ENCODE results near the gene SORCS2.

Gene SORCS2

GRCh38 chr4:7275067-7275466 is 82.7 kb downstream of the SORCS2 start:
- DNase-seq, result no peak

- DNase-seq, result no peak
Measured at GRCh38 chr4:7275490-7276154, 83.3 kb downstream of the SORCS2 start.

DNA sequence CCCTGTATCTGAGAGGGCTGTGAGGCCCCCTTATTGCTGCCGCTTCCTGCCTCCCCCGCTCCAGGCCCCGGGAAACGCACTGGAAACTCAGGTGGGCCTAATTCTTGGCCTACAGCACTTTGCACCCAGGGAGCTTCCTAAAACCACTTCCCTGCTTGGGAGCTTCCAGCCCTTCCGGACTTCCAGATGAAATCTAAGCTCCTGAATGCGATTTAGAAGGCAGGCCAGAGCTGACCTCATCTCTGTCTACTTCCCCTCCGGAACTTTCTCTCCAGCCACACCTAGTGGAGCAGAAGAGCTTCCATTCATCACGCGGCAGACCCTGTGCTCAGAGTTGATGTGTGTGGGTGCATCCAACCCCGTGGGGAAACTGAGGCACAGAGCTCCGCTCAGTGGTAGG is 84.2 kb downstream of the SORCS2 start:
- no peak for DNase-seq

DNA sequence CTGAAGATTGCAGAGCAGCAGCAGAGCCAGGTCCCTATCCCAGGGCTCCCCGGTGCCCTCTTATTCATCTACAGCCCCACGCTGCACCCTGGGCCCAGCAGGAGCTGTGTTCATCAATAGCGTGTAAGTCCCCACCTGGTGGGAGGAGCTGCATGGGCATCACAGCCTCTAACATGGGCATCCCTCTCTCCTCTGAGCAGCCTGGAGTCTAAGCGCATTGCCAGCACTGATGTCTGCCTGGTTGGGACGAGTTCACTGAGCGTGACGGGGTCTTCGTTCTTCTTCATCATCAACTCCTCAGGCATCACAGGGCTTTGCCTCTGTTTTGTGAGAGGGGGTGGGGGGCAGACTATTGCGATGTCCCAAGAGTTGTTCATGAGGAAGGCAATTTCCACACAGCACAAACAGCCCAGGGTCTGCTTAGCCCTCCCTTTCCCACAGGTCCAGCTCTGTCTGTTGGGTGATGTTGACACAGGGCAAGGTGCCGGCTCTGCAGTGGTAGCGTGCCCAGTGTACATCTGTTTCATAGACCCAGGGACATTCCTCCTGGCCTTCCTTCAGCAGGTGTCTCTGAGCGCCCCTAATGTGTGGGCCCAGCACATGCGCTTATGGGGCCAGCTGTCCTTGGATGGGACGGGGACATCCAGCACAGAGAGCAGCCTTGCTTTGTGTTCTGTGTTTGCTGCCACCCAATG is 85.9 kb downstream of the SORCS2 start:
- DNase-seq, result no peak

DNA sequence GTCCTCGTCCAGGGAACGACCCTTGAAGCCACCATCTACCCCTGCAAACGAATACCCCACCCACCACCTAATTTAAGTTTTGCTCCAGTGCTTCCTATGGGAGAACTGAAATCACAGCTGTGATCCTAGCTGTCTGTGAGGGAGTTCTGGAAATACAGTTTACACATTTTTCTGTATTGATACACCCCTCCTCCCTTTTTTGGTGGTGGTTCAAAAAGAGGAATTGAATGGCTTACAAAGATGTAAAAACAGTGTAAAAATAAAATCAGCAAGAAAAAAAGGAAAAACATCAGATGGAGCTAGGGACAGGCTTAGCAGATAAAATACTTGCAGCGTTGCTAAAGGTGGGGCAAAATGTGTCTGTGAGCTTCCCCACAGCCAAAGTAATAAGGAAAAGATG is 86.6 kb downstream of the SORCS2 start:
- no peak for DNase-seq

DNA sequence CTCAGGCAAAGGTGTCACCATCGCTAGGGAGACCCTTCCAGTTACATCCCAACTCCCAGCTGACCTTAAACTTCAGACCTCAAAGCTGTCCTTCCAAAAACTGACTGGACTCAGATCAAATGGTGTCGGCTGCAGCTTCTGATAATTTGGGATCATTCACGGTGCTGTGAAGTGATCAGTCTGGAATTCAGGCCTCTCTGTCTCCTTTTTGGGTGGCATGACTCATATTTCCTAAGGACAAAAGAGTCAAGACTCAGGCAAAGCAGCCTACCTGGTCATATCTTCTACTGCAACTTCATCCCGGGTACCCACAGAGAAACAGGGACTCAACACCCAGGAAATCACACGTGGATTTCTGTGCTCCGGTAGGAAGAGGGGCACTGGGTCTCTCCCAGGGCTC is 87.6 kb downstream of the SORCS2 start:
- DNase-seq, result no peak

DNA sequence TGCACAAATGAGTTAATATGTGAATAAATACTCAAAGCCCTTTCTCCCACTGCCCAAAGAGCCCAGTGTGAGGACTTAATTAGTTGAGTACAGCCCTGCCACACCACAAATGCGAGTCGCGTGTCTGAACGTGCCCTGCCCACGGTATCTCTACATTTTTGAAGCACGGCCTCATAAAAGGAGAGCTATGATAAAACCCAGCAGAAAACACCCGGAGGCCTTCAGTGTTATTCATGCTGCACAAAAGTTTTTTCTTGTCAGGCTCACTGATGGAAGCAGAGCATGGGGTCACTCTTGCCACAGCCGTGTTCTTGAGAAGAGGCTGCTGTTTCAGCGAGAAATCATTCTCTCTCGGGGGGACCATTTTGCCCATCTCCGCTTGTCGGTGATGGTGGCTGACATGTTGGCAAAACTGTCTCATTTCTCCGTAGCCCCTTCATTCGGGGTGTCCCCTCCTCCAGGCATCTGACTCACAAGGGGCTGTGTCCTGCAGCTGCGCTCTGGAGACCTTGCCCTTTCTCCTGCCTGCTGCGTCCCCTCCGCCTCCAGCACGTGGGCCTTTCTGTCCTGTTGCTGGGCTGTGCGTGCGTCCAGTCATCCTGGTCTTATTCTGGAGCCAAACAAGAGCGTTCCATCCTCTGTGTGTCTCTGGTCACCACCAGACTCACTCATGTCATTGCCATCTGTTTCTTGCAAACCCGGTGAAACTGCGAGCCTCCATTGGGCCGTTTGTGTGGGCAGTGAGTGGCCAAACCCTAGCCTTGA is 88.8 kb downstream of the SORCS2 start:
- no peak for DNase-seq

DNA sequence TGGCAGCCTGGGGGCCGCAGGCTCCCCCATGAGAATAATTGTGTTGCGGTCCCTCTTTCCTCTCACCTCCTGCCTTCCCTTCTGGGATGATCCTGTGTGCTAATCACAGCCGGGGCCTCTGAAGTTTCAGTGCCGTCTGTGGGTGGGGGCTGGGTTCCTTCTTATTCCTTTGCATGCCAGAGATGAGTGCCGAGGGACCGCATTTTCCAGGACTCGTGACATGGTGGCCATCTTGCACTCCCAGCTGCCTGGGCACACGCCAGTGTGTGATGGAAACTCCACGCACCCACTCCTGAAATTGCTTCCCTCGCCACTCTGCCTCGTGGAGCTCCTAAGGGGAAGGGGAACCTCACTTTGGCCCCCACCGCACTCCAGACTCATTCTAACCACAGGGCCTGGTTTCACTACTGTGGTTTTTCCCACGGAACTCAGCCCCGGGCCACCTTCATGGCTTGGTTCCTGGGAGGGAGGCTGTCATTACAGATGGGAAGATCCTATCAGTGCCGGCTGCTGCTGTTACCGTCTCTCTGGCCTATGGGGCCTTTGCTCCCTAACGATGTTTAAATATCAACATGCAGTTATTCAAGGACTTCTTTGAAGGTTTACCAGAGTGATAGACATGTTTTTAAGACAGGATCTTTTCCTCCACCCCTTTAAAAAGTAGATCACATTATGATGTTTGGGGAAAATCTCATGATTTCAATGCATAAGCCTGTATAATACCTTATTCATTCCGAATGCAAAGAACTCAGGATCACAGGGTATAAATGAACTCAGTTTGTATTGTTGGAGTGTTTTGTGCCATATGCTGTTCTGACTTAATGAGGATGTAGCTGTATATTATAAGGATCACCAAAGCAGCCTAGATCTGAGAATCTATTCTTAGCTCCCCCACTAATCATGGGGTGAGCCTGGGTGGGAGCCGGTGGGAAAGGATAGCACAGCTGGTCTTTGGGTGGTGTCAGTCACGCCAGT is 89.6 kb downstream of the SORCS2 start:
- no peak for DNase-seq

DNA sequence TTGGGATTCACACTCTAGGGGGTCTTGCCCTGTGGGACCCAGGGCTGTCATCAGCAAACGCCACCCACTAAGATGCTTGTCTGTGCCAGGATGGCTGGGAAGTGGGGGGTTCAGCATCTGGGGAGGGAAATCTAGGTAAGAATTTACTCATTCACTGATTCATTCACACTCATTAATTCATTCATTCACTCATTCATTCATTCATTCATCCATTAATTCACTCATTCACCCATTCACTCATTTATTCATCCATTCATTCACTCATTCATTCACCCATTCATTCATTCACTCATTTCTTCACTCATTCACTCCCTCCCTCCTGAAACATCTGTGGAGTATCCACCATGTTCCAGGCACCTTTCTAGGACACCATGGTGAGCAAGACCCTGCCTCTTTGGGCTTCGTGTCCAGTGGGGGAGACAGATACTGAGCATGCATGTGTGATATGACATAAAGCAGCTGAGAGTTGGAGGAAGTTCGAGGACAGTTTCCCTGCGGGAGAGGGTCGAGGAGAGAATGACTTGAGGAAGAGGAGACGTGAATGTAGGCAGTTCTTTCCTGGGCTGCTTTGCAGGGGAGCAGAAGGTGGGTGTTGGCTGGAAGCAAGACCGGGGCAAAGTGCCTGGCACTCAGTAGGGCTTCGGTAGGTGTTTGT is 90.6 kb downstream of the SORCS2 start:
- no peak for DNase-seq

- DNase-seq, result no peak
Measured at GRCh38 chr4:7285244-7286094, 93.1 kb downstream of the SORCS2 start.

- DNase-seq, result no peak
Measured at GRCh38 chr4:7286170-7286569, 93.8 kb downstream of the SORCS2 start.

- no peak for DNase-seq
Measured at GRCh38 chr4:7286798-7287197, 94.5 kb downstream of the SORCS2 start.

GRCh38 chr4:7287274-7287917 is 95.1 kb downstream of the SORCS2 start:
- DNase-seq, result no peak

GRCh38 chr4:7287918-7288280 is 95.6 kb downstream of the SORCS2 start:
- no peak for DNase-seq

DNA sequence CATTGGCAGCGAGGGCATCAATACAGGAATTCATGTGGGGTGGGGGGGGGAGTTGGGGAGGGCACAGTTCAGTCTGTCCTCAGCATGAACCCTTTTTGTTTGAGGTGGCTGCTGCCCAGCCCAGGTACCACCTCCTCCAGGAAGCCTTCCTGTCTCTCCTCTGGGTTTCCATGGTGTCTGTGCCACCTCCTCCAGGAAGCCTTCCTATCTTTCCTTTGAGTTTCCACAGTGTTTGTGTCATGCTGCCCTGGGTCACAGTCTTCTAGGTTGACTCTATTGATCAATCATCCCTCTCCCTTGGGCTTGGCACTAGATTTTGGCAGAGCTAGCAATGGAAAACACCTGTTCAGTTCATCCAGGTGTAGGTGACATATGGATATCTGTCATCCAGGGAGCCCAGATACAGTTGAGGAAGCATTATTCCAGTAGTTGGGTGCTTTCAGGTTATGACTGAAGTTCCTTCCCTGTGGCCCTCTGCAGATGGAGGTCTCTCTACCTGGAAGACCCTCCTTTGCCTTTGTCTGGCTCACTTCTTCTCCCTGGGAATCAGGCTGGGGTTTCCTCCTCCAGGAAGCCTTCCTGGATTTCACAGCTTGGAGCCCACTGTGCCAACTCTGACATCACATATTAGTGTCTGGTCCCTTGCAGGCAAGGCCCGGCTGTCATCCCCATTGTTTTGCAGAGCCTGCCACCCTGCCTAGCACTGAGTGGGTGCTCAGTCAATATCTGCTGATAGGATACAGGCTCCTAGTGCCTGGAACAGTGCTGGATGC is 96.6 kb downstream of the SORCS2 start:
- no peak for DNase-seq

DNA sequence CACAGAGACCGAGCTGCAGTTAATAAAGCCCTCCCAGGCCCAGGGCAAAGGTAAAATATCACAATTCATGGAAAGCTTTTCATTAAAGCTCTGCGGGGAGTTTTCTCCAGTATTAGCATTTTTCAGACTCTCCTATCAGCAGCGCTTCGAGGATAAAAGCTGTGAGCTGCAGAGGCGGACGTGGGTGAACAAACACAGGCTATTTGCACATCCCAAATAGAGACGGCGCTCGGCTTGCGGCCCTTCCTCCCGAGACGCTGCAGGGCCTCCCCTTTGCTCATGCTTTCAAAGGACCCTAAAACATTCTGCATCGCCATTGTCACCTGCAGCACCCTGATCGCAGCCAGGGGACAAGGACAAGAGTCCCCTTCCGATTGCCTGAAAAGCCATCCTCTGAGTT is 97.3 kb downstream of the SORCS2 start:
- no peak for DNase-seq

DNA sequence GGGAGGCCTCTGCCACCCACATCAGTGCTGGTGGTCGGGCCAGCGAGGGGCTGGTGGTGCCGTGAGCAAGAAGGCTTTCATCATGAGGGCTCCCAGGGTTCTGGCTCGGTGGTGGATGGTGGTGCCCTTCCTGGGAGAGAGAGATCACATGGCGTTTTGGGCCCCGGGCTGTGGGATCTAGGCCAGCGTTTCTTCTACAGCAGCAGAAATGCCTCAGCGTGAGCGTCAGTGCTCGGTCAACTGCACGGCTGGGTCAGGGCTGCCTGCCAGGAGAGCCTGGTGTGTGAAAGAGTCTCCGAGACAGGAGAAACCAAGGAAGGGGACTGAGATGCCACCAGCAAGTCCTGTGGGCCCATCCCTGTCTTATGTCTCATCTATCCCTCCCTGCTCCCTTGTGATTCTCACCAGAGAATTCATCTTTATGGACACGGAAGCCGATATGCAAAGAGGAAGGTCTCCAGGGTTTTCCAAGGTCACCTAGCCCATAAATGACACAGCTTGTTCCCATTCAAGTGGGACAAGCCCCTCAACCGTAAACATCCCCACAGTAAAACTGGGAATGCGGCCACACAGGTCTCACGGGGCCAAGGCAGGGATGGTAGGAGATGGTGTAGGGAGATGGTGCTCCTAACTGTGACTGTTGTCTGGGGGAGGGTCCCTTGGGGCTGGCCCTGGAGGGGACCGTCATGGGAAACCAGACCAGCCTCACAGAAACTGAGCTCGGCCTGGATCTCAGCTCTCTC is 99.2 kb downstream of the SORCS2 start:
- no peak for DNase-seq

- no peak for DNase-seq
Measured at GRCh38 chr4:7293703-7294102, 101.4 kb downstream of the SORCS2 start.

DNA sequence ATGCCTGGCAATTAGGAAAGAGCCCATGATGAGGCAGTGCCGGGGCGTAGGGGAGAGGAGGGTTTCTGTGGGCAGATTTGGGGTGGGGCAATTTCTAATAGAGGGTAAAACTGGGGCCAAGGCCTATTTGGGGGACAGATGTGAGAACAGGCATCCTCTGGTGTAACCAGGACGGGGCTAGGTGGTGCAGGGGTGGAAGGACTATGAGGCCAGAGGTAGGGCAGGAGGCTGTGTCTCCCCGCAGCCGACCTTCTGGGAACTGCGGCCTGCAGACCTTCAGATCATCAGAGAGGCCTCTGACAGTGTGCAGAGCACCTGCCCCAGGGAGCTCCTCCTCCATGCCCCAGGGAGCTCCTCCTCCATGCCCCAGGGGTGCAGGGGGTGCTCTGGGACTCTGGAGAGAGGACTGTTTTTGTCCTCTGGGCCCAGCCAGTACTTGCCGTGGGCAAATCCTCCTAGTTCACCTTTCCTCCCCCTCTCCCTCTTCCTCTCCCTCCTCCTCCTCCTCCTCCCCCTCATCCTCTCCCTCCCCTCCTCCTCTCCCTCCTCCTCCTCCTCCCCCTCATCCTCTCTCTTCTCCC is 101.9 kb downstream of the SORCS2 start:
- no peak for DNase-seq

Data from NK-92 treated with Interleukin-12 subunit alpha and Interleukin-12 subunit beta, amount 100 ng/mL, for 24 hours (cell line).